ENCODE data around the gene PHYKPL. TPM values are rescaled to one million over a fixed set of nuclear protein-coding genes. Genes with fewer than 3 reads are reported as not detected.

The PHYKPL gene
- total and polyA plus RNA-seq, 2 of the 8 experiments (the other 6 are each of a cell fraction or from before 2014, with no cell fraction given) = 25.1 to 32.1 TPM

DNA sequence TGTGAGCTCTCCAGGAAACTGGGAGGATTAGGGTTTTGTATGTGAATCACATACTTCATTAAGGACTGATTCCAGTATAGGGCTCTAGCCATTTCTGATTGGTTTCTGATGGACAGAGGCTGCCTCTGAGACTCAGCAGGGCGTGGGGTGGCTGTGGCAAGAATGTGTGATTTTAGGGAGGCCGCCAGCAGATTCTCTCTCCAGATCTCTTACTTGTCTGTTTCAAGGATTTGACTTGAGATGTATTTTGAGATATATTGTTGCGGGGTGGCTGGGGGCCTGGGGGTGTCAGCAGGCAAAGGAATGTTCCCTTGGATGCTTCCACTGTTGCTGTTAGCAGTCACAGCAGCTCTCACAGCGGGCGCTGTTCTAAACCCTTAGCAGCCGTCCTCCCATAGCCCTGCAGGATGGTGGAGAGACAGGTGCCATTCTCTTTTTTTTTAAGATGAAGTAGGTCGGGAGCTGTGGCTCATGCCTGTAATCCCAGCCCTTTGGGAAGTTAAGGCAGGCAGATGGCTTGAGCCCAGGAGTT lies 36.3 kb downstream of the PHYKPL start:
- H3K14ac ChIP-seq (ENCODE audit: insufficient read length) = no peak overlapping the region
- FAIRE-seq = no peak

More for the DNA sequence above, 36.3 kb downstream of the PHYKPL start:
- TF ChIP-seq POU5F1 (IDR thresholded peaks at IDR 0.05; ENCODE audit: low read depth, low read length) (no peak), SIN3A (conservative IDR thresholded peaks at IDR 0.05 in 1 of 2, IDR thresholded peaks at IDR 0.05 in 1 of 2; ENCODE audit: low read depth in 1 of 2, low read length in 2 of 2) (no peak)
- H2BK20ac ChIP-seq (ENCODE audit: low read length) = no peak overlapping the region
- no peaks in the 10 kb centered on the region for H3K79me2 ChIP-seq (ENCODE audit: control insufficient read depth in 1 of 2, insufficient read depth in 2 of 2, low read length in 2 of 2)
- H3K56ac ChIP-seq (replicated peaks; ENCODE audit: insufficient read length, low read depth, low read length) = no peak overlapping the region
- peaks cover 0 to 10% (median 3%) of the 10 kb centered on the region in 4 experiments; a peak in 3 of 7 replicates for H3K4me1 ChIP-seq (replicated peaks in 1 of 4; ENCODE audit: control insufficient read depth in 3 of 4, insufficient read depth in 4 of 4, low read length in 3 of 4)
- H3K9ac ChIP-seq (replicated peaks in 1 of 4; ENCODE audit: extremely low read depth in 1 of 4, low read depth in 3 of 4, low read length in 3 of 4) = no peak overlapping the region
- H2AK5ac ChIP-seq (ENCODE audit: low read depth, low read length) = no peak overlapping the region
- WGBS, 2 experiments (ENCODE audit: extremely low coverage in 1 of 2, insufficient coverage in 1 of 2, insufficient read length in 1 of 2, insufficient replicate concordance in 2 of 2, low coverage in 1 of 2, low lambda C conversion rate in 2 of 2, missing lambda C conversion rate in 1 of 2) = 84% methylated on average over 7 of the region's 7 CpGs; no CpG with 5 or more reads in 1 of the 2 experiments
- no peaks in the 10 kb centered on the region for H3K23me2 ChIP-seq (ENCODE audit: low read depth, low read length)
- H4K91ac ChIP-seq (replicated peaks; ENCODE audit: insufficient read length, low read length) = no peak overlapping the region
- ChIA-PET CTCF (ENCODE audit: partially characterized antibody) (interaction anchor here (0.9 to 3.7 kb wide), 18 partner anchors 7 to 118 kb away, joined by 3 to 54 read pairs (median 5); no protein-coding TSS in a partner anchor), POLR2A (ENCODE audit: partially characterized antibody) (interaction anchor here (31.3 to 38.5 kb wide), 2 partner anchors 7 to 12 kb away, joined by 985 read pairs; partner anchors contain the start of genes GMCL2 and HNRNPAB)
- H3K18ac ChIP-seq (ENCODE audit: extremely low read depth, low read length) = no peak overlapping the region
- DNase-seq (ENCODE audit: low read depth in 1 of 2, low spot score in 2 of 2) = no peak
- H3K4me2 ChIP-seq (ENCODE audit: insufficient read depth in 1 of 2, low read depth in 2 of 2, low read length in 2 of 2) = no peak overlapping the region
- no peak overlapping the region for H2BK5ac ChIP-seq (ENCODE audit: low read depth, low read length)
- H3K27me3 ChIP-seq (replicated peaks in 1 of 4; ENCODE audit: control insufficient read depth in 3 of 4, extremely low read depth in 1 of 4, insufficient read depth in 3 of 4, low read length in 3 of 4) = no peaks in the 10 kb centered on the region; a peak in 1 of 7 replicates
- no peaks in the 10 kb centered on the region for H3K36me3 ChIP-seq (ENCODE audit: control insufficient read depth in 2 of 4, insufficient read depth in 4 of 4, low read length in 3 of 4)
- no peak overlapping the region for H3K27ac ChIP-seq (ENCODE audit: low read depth, low read length)
- H2BK120ac ChIP-seq (replicated peaks; ENCODE audit: low read depth, low read length) = no peak overlapping the region
- H3K4ac ChIP-seq (replicated peaks; ENCODE audit: insufficient read length, low read depth, low read length) = no peak overlapping the region
- no peak overlapping the region for H4K5ac ChIP-seq (ENCODE audit: insufficient read length, low read depth, low read length)
- peaks cover 0 to 4% of the 10 kb centered on the region in 2 experiments; a peak in 2 of 4 replicates for H3K9me3 ChIP-seq (ENCODE audit: insufficient read depth in 2 of 2, low read depth in 1 of 2, low read length in 1 of 2)
- H2BK12ac ChIP-seq (ENCODE audit: low read depth, low read length) = no peak overlapping the region
- no peaks in the 10 kb centered on the region for H4K20me1 ChIP-seq (replicated peaks in 1 of 2; ENCODE audit: control insufficient read depth in 1 of 2, insufficient read depth in 2 of 2, low read length in 2 of 2)
- no peaks in the 10 kb centered on the region for H3K79me1 ChIP-seq (ENCODE audit: low read depth, low read length)
- H3K23ac ChIP-seq (ENCODE audit: insufficient read length) = no peak overlapping the region
- H4K8ac ChIP-seq (ENCODE audit: extremely low read depth, insufficient read depth, low read length) = no peak overlapping the region
- no peak overlapping the region for H2BK15ac ChIP-seq (ENCODE audit: low read length)
- no peak overlapping the region for H2AFZ ChIP-seq (ENCODE audit: low read length)
- H3K4me3 ChIP-seq (ENCODE audit: extremely low read depth in 1 of 4, insufficient read depth in 2 of 4, low read depth in 3 of 4, low read length in 4 of 4) = no peak overlapping the region
